ENCODE data around the gene SIMC1. TPM values are rescaled to one million over a fixed set of nuclear protein-coding genes. Genes with fewer than 3 reads are reported as not detected.
"Not testable (repeated sequence)": the region's sequence is repeated elsewhere in the genome, so short reads cannot be mapped to it uniquely, and the experiment has no call there.

Gene SIMC1
- total RNA-seq, 3 donors from 2014 or later (not counting 1 experiment from before 2014, with no cell fraction given) = 19.6 to 30.2 (median 27.8) TPM

DNA sequence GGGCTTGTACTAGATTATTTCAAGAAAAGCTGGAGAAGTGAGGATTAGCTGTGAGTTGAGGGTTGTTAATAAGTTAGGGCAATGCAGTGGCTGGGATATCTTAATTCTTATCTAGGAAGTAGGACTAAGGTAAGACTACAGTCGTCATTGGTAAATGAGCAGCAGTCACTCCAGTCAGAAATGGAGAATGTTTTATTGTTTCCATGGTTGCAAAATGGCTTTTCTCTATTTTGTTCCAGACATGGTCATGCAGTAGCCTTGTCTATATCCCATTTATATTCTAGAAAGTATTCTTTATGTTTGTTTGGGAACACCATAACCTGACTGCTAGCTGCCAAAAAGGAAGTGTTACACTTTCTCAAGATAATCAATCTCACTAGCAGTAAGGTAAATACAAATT is 9.9 kb upstream of the SIMC1 start:
- intact Hi-C loops (cut with micrococcal nuclease); H3K36me3 ChIP-seq (ENCODE audit: control insufficient read depth, insufficient read depth, low read length); H3K4me1 Mint-ChIP-seq; H3K4me3 ChIP-seq (ENCODE audit: low read length); H3K9me3 ChIP-seq (ENCODE audit: control insufficient read depth, insufficient read depth, low read length); H3K9me3 Mint-ChIP-seq; ATAC-seq; H3K27me3 ChIP-seq (ENCODE audit: control insufficient read depth, insufficient read depth, low read length); H3K27ac ChIP-seq (ENCODE audit: low read length); H3K36me3 Mint-ChIP-seq; H3K27me3 Mint-ChIP-seq (ENCODE audit: low read depth in 2 of 2); H3K27ac Mint-ChIP-seq; H3K4me1 ChIP-seq (ENCODE audit: control insufficient read depth, insufficient read depth, low read length); DNase-seq; H3K4me3 Mint-ChIP-seq: not testable (repeated sequence)
- WGBS (ENCODE audit: insufficient coverage) = no CpG with 5 or more reads among the region's 1 CpG

DNA sequence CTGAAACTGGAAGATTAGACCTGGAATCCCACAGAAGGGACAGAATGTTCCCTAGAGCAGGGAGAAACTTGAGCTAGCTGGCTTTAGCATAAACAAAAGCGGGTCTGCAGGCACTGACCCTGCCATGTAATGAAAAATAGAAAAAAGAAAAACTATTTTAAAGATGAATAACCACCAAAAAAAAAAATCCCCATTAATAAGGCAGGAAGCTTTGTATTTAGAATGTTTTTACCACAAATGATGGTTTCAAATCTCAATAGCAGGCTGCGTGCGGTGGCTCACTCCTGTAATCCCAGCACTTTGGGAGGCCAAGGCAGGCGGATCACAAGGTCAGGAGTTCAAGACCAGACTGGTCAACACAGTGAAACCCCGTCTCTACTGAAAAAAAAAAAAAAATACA is 5.0 kb upstream of the SIMC1 start:
- H3K36me3 Mint-ChIP-seq; H3K9me3 ChIP-seq (ENCODE audit: control insufficient read depth, insufficient read depth, low read length); H3K27me3 Mint-ChIP-seq (ENCODE audit: low read depth in 2 of 2); H3K27ac Mint-ChIP-seq; DNase-seq; H3K4me3 ChIP-seq (ENCODE audit: low read length); H3K27ac ChIP-seq (ENCODE audit: low read length); H3K9me3 Mint-ChIP-seq; H3K4me3 Mint-ChIP-seq; ATAC-seq; H3K27me3 ChIP-seq (ENCODE audit: control insufficient read depth, insufficient read depth, low read length); H3K4me1 ChIP-seq (ENCODE audit: control insufficient read depth, insufficient read depth, low read length); intact Hi-C loops (cut with micrococcal nuclease); H3K36me3 ChIP-seq (ENCODE audit: control insufficient read depth, insufficient read depth, low read length): not testable (repeated sequence)
- WGBS (ENCODE audit: insufficient coverage) = 92% methylated on average over 4 of the region's 5 CpGs
- peaks cover 5 to 10% of the 10 kb centered on the region in 2 donors for H3K4me1 Mint-ChIP-seq

DNA sequence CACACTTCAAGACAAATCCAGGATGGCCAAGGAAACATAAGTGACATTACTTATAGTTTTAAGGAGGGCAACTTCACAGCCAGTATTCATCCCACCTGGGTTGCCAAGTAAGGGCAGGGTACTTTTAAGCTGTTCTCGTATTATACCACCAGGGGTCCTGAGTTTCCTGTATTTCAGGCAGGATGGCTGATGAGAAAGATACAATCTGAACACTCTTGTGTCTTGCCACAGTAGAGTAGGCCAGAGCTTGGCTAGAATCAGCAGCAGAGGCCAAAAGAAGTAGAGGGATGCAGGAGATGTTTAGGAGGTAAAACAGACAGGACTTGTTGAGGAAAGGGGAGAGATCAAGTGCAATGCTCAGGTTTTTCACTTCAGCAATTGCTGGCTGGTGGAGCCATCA is 3.1 kb upstream of the SIMC1 start:
- DNase-seq (peak in 1 of 2 donors; percentile 75), ATAC-seq (peak; percentile 43 to 59 (median 52))
- H3K36me3 Mint-ChIP-seq; H3K4me1 ChIP-seq (ENCODE audit: control insufficient read depth, insufficient read depth, low read length); intact Hi-C loops (cut with micrococcal nuclease); H3K9me3 Mint-ChIP-seq; H3K27ac ChIP-seq (ENCODE audit: low read length); H3K4me3 ChIP-seq (ENCODE audit: low read length); H3K27me3 Mint-ChIP-seq (ENCODE audit: low read depth in 2 of 2); H3K36me3 ChIP-seq (ENCODE audit: control insufficient read depth, insufficient read depth, low read length); H3K9me3 ChIP-seq (ENCODE audit: control insufficient read depth, insufficient read depth, low read length); H3K27me3 ChIP-seq (ENCODE audit: control insufficient read depth, insufficient read depth, low read length): not testable (repeated sequence)
- WGBS (ENCODE audit: insufficient coverage) = 0% methylated on average over 1 of the region's 1 CpG
- Mint-ChIP-seq H3K27ac (peak overlapping the region; percentile 57 to 63), H3K4me1 (peaks cover 5 to 10% of the 10 kb centered on the region in 2 donors), H3K4me3 (peak overlapping the region; percentile 37)
- TF ChIP-seq, protein P1, sequence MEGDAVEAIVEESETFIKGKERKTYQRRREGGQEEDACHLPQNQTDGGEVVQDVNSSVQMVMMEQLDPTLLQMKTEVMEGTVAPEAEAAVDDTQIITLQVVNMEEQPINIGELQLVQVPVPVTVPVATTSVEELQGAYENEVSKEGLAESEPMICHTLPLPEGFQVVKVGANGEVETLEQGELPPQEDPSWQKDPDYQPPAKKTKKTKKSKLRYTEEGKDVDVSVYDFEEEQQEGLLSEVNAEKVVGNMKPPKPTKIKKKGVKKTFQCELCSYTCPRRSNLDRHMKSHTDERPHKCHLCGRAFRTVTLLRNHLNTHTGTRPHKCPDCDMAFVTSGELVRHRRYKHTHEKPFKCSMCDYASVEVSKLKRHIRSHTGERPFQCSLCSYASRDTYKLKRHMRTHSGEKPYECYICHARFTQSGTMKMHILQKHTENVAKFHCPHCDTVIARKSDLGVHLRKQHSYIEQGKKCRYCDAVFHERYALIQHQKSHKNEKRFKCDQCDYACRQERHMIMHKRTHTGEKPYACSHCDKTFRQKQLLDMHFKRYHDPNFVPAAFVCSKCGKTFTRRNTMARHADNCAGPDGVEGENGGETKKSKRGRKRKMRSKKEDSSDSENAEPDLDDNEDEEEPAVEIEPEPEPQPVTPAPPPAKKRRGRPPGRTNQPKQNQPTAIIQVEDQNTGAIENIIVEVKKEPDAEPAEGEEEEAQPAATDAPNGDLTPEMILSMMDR (IDR thresholded peaks at IDR 0.05) = peak; percentile 26

- H3K27me3 ChIP-seq (ENCODE audit: control insufficient read depth, insufficient read depth, low read length); H3K4me3 ChIP-seq (ENCODE audit: low read length); H3K36me3 ChIP-seq (ENCODE audit: control insufficient read depth, insufficient read depth, low read length); H3K27me3 Mint-ChIP-seq (ENCODE audit: low read depth in 2 of 2); H3K4me3 Mint-ChIP-seq; intact Hi-C loops (cut with micrococcal nuclease); H3K9me3 ChIP-seq (ENCODE audit: control insufficient read depth, insufficient read depth, low read length); H3K36me3 Mint-ChIP-seq; H3K27ac Mint-ChIP-seq; H3K27ac ChIP-seq (ENCODE audit: low read length); H3K4me1 ChIP-seq (ENCODE audit: control insufficient read depth, insufficient read depth, low read length); H3K9me3 Mint-ChIP-seq; DNase-seq: not testable (repeated sequence)
- ATAC-seq = peak; percentile 42 to 53 (median 42)
- WGBS (ENCODE audit: insufficient coverage) = no CpG with 5 or more reads among the region's 59 CpGs
- peaks cover 5 to 10% of the 10 kb centered on the region in 2 donors for H3K4me1 Mint-ChIP-seq
These were observed 540 bp downstream of the SIMC1 start for GRCh38 chr5:176238645-176239283.

DNA sequence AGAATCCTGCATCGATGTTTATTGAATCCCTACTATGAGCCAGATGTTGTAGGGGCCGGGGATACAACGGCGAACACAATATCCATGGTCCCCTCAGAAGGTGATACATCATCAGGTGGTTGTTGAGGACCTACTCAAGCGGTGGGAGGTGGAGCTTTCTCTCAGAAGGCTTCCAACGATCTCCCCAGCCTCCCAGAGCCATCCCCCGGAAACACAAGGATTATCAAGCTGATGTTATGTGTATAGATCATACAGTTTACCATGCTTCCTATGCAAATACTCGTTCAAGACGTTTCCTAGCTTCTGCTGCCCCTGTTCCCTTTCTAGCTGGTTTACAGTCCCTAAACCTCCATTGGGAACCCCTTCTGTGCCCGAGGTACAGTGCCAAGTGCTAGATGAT is 1.1 kb downstream of the SIMC1 start:
- H3K36me3 Mint-ChIP-seq; H3K4me3 ChIP-seq (ENCODE audit: low read length); H3K27me3 ChIP-seq (ENCODE audit: control insufficient read depth, insufficient read depth, low read length); ATAC-seq; H3K4me3 Mint-ChIP-seq; H3K36me3 ChIP-seq (ENCODE audit: control insufficient read depth, insufficient read depth, low read length); intact Hi-C loops (cut with micrococcal nuclease); DNase-seq; H3K9me3 ChIP-seq (ENCODE audit: control insufficient read depth, insufficient read depth, low read length); H3K27ac ChIP-seq (ENCODE audit: low read length); H3K27me3 Mint-ChIP-seq (ENCODE audit: low read depth in 2 of 2); H3K4me1 ChIP-seq (ENCODE audit: control insufficient read depth, insufficient read depth, low read length); H3K27ac Mint-ChIP-seq; H3K9me3 Mint-ChIP-seq: not testable (repeated sequence)
- H3K4me1 Mint-ChIP-seq = peaks cover 5 to 10% of the 10 kb centered on the region in 2 donors
- no CpG with 5 or more reads among the region's 10 CpGs for WGBS (ENCODE audit: insufficient coverage)

- H3K9me3 Mint-ChIP-seq; H3K4me3 Mint-ChIP-seq; DNase-seq; H3K4me3 ChIP-seq (ENCODE audit: low read length); H3K27me3 ChIP-seq (ENCODE audit: control insufficient read depth, insufficient read depth, low read length); H3K9me3 ChIP-seq (ENCODE audit: control insufficient read depth, insufficient read depth, low read length); H3K36me3 ChIP-seq (ENCODE audit: control insufficient read depth, insufficient read depth, low read length); H3K4me1 ChIP-seq (ENCODE audit: control insufficient read depth, insufficient read depth, low read length); intact Hi-C loops (cut with micrococcal nuclease); H3K27me3 Mint-ChIP-seq (ENCODE audit: low read depth in 2 of 2); H3K36me3 Mint-ChIP-seq; H3K27ac Mint-ChIP-seq; ATAC-seq; H3K27ac ChIP-seq (ENCODE audit: low read length): not testable (repeated sequence)
- peaks cover 9 to 11% of the 10 kb centered on the region in 2 donors for H3K4me1 Mint-ChIP-seq
- no CpG with 5 or more reads among the region's 2 CpGs for WGBS (ENCODE audit: insufficient coverage)
These were observed 6.1 kb downstream of the SIMC1 start for GRCh38 chr5:176244318-176244717.

DNA sequence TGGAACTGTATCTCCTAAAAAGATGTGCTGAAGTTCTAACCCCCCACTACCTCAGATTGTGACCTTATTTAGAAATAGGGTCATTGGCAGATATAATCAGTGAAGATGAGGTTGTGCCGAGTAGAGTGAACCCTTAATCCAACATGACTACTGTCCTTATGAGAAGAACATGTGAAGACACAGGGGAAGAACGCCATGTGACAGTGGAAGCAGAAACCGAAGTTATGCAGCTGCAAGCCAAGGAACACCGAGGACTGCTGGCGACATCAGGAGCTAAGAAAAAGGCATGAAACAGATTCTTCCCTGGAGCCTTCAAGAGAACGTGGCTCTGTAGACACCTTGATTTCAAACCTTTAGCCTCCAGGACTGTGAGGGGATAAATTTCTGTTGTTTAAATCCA is 6.8 kb downstream of the SIMC1 start:
- ATAC-seq; H3K9me3 Mint-ChIP-seq; H3K27ac ChIP-seq (ENCODE audit: low read length); H3K4me3 Mint-ChIP-seq; H3K4me3 ChIP-seq (ENCODE audit: low read length); H3K4me1 ChIP-seq (ENCODE audit: control insufficient read depth, insufficient read depth, low read length); H3K36me3 Mint-ChIP-seq; intact Hi-C loops (cut with micrococcal nuclease); H3K27ac Mint-ChIP-seq; H3K9me3 ChIP-seq (ENCODE audit: control insufficient read depth, insufficient read depth, low read length); H3K27me3 Mint-ChIP-seq (ENCODE audit: low read depth in 2 of 2); DNase-seq; H3K36me3 ChIP-seq (ENCODE audit: control insufficient read depth, insufficient read depth, low read length); H3K27me3 ChIP-seq (ENCODE audit: control insufficient read depth, insufficient read depth, low read length): not testable (repeated sequence)
- H3K4me1 Mint-ChIP-seq = peaks cover 9 to 12% of the 10 kb centered on the region in 2 donors
- no CpG with 5 or more reads among the region's 6 CpGs for WGBS (ENCODE audit: insufficient coverage)

Measured in natural killer cell (primary cell).